Lower leg skin (tissue), 3 donors: ENCODE data around the gene BCAS4.

Source experiments
- CTCF ChIP-seq, 3 donors: fragments of 450-650 bp; IDR thresholded peaks; one replicate each; pipeline ENCODE4 v1.5.1; 2016; ENCODE audit warnings: antibody characterized with exemption in 3 of 3, mild to moderate bottlenecking in 3 of 3, moderate library complexity in 2 of 3
- POLR2A ChIP-seq, 2 donors: fragments of 450-650 bp; IDR thresholded peaks; one replicate each; pipeline ENCODE4 v1.6.1; 2016 to 2017; ENCODE audit warnings: antibody characterized with exemption in 2 of 2, mild to moderate bottlenecking in 1 of 2, moderate library complexity in 1 of 2

DNA sequence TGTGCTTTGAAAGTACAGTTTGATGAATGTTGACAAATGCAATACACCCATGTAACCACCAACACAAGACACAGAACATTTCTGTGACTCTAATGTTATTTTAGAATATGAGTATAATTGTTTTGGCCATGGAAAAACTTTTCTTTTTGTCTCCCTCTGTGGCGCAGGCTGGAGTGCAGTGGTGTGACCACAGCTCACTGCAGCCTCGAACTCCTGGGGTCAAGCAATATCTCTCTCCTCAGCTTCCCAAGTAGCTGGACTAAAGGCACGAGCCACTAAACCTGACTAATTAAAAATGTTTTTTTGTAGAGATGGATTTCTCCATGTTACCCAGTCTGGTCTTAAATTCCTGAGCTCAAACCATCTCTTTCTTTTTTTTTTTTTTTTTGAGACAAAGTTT is 20.3 kb upstream of the BCAS4 start:
- TF ChIP-seq CTCF (IDR thresholded peaks at IDR 0.05) (no peak), POLR2A (IDR thresholded peaks at IDR 0.05) (no peak)
